T-helper 2 cell (primary cell): Measurements from ENCODE around the gene CBFA2T2.
A peak's percentile ranks its signal among the peaks of the same experiment; 100 is the strongest.

Experiments used
- DNase-seq, 5 experiments: peaks; one replicate each; pipeline versions ENCODE4 v3.0.0 to v3.0.0-alpha.2; 2012 to 2022

Gene CBFA2T2

DNA sequence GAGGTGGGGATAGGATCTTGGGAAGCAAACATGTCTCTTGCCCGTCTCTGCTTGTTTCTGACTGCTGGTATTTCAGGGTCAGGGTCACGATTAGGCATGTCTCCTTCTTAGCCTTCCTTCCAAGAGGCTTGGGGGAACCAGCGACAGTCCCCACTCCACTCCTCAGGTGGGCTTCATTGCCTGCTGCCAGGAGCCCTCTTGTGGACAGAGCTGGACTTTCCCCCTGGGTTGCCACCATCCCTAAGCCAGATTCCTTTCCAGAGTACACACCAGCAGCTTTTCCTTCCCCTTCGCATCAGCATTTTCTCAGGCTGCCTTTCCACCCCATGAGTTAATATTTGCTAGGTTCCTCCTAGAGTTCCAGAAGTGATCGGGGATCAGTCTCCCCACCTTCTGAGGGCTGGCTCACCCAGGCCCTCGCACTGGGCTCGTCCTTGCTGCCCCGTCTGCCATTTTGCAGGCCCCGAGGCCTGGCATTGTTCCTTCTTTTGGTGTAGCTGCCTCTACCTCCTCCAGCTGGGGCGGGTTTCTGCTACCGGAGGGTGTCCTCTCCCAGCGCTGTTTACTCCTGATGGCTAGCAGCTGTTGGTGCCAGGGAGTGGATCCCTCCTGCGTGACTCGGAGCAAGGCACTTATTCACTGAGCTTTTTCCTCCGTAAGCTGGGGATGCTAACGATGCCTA, 163.5 kb downstream of the CBFA2T2 start:
- DNase-seq = peak in 1 of 5 experiments; percentile 47

DNA sequence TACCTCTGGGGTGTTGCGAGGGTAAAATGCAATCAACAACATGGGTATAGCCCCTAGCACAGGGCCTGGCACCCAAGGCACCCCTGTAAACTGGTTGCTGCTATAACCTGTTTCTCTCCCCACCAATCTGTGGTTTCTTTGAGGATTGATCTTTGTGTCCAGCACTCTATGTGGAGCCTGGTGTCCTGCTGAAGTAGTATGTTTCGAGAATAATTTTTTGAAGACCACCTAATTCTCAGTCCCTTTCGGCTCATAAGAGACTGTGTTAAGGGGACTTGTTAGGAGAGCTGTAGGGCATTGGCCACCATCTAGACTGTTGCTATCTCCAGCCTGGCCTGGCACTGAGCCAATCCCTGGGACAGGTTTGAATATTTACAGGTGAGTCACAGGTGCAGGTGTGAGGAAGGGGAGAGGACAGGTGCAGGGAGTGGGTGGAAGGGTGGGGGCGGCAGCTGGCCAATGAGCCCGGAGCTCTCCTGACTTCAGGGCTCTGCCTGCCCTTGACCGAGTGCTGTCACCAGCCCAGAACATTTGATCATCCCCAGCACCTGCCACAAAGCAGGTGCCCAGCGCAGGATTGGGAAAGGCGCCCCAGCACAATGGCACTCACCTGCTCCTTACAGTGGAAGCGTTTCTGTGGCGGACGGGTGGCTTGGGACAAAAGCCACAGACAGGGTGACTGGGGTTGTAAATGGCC, 164.2 kb downstream of the CBFA2T2 start:
- DNase-seq = no peak

DNA sequence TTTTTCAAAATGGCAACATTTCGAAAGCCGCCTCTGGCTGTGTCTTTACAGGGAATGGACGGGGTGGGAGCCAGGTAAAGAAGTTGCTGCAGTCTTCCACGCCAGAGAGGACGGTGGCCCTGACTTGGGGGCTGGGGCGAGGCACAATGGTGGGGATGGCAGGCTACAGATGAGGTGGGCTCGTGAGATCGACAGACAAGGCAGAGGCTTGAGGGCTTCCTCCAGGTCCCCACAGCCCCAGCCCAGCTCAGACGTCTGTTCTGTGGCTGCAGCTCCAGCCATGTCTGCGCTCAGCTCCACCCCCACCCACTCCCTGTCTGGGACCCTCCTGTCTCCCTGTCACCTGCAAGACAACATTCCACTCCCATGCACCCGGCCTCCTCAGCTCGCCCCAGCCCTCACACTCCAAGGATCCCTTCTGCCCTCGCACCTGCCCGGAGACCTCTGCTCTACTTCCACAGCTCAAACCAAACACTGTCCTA, 164.8 kb downstream of the CBFA2T2 start:
- no peak for DNase-seq

DNA sequence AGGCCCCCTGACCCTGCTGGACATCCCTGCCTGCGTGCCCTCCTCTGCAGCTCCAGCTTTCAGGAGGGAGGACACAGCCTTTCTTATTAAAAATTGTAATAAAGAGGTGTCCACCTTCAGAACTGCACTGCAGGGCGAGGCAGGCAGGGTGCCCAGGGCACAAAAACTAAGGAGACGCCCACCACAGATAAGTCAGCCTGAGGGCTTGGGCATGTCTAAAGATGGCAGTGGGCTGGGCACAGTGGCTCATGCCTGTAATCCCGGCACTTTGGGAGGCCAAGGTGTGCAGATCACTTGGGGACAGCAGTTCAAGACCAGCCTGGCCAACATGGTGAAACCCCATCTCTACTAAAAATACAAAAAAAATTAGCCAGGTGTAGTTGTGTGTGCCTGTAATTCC, 165.3 kb downstream of the CBFA2T2 start:
- no peak for DNase-seq

GRCh38 chr20:33656010-33656782, 166.3 kb downstream of the CBFA2T2 start:
- DNase-seq = no peak

GRCh38 chr20:33656783-33657703, 167.1 kb downstream of the CBFA2T2 start:
- DNase-seq = no peak

- DNase-seq = no peak
Observed at GRCh38 chr20:33657704-33658095, 167.8 kb downstream of the CBFA2T2 start.

GRCh38 chr20:33658510-33658909, 168.6 kb downstream of the CBFA2T2 start:
- no peak for DNase-seq

DNA sequence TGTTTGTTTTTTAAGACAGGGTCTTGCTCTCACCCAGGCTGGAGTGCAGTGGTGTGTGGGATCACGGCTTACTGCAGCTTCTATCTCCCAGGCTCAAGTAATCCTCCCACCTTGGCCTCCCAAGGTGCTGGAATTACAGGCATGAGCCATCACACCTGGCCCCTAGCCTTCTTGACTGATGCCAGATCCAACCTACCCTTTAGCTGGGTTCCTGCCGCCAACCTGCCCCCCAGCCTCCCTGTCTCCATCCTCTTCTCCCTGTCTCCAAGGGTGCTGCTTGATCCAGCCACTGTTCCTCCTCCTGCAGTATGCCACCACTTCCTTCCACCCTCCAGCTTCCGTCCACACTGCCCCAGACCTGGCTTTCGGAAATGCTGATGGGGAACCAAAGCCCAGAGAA, 169.0 kb downstream of the CBFA2T2 start:
- DNase-seq = no peak

GRCh38 chr20:33659341-33660034, 169.6 kb downstream of the CBFA2T2 start:
- no peak for DNase-seq

DNA sequence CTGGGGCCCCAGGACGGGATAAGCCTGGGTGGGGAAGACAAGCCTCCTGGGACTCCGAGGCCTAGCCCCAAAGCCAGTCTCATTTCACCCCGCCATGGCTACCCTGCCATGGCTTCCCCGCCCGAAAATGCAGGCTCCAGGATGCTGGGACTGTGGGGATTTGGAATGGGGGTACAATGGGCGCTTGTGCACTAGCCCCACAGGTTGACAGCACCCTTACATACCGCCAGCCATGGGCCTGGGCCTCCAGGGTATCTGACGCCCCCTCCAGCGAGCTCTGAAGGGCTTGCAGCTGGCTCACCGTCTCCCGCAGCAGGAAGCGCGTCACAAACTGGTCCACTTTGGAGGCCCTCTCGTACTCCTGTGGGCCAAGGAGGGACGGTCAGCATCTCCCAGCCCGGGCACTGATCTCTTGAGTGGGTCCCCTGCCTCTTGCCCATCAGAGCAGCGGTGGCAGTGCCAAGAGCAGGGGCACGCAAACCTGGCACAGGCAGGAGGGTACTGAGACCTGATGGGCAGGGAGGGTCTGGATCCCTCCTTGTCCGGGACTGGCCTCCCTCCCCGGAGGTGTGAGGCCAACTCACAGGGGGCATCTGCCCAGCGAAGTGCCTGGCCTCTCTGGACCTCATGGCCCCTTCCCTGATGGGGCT, 170.3 kb downstream of the CBFA2T2 start:
- no peak for DNase-seq

DNA sequence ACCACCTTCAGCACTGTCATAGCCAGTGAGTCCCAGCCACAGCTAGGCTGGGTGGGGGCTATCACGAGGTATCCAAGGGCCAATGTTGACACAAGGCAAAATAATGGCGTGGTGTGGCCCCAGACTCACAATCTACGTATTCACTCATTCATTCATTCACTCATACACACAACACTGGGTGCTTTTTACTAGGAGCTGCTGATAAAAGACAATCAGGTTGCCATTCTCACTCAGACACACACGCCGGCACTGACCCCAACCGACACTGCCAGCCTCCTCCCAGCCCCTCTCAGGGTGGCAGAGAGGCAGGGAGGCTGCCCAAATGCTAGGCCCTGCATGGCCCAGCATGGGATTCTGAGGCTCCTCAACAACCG, 170.8 kb downstream of the CBFA2T2 start:
- no peak for DNase-seq

- no peak for DNase-seq
Observed at GRCh38 chr20:33662172-33662571, 172.3 kb downstream of the CBFA2T2 start, which contains the start of gene C20orf144. Gene C20orf144, plus strand, starts transcription at chr20:33662327. Its CDS starts 19 bp downstream, at chr20:33662346.

GRCh38 chr20:33663161-33664084, 173.5 kb downstream of the CBFA2T2 start:
- DNase-seq = peak; percentile 72 to 95 (median 76)

DNA sequence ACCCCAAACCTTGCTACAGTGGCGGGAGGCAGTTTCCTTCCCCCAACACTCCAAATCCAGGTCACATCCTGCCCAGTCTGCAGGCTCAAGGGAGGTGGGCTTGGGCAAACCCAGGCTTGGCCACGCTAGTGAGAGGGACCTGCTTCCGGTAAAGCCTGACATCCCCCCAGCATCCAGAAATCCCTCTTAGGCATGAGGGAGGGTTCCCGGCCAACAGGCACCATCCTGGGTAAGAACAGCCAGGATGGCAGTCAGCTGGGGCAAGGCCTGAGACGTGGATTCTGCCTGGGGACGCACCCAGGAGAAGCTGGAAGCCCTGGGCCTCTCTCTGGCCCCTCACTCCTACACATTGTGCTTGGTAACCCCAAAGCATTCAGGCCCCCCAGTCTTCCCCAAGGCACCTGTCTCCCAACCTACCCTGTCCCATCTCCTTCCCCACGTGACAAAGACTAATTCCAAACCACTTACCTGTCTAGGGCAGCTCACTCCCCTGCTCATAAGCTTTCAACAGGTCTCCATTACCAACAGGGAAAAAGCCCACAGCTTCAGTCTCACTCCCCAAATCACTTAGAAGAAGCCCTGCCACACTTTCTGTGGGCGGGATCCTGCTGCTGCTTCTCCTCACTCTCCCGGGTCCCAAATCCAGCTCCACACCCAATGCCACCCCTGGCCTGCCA, 174.3 kb downstream of the CBFA2T2 start:
- DNase-seq = no peak

GRCh38 chr20:33664762-33665144, 174.9 kb downstream of the CBFA2T2 start:
- DNase-seq = peak in 1 of 5 experiments; percentile 38

GRCh38 chr20:33666293-33667244, 176.7 kb downstream of the CBFA2T2 start, which contains the start of gene ACTL10:
Gene ACTL10, plus strand, starts transcription at chr20:33666943. Its CDS starts 555 bp downstream, at chr20:33667498.
- peak; percentile 55 to 83 (median 68) for DNase-seq

GRCh38 chr20:33667245-33667675, 177.4 kb downstream of the CBFA2T2 start:
- DNase-seq = peak in 3 of 5 experiments; percentile 13 to 65 (median 34)
